ENCODE measurements around the gene UBTD1. TPM values are rescaled to one million over a fixed set of nuclear protein-coding genes. Genes with fewer than 3 reads are reported as not detected.

UBTD1 gene
- total RNA-seq, 6 experiments from 2014 or later: 5.4 to 8.8 (median 7.0) TPM

GRCh38 chr10:97547271-97547600, 48.5 kb downstream of the UBTD1 start:
- no peaks in the 10 kb centered on the region for H3K4me1 ChIP-seq
- ATAC-seq (no peak), DNase-seq (peak in 1 of 3 donors; percentile 27)
- intact Hi-C loops (cut with DNase I): loop anchor here in 1 of 2 donors (10.0 kb wide), 1 partner anchor 82 kb away; no protein-coding TSS in a partner anchor
- H3K9me3 ChIP-seq: no peaks in the 10 kb centered on the region
- no peaks in the 10 kb centered on the region for H3K36me3 ChIP-seq
- no peak overlapping the region for H3K4me3 ChIP-seq
- no peak overlapping the region for H3K27ac ChIP-seq
- no peak for TF ChIP-seq POLR2A (IDR thresholded peaks at IDR 0.05)
- TF ChIP-seq, protein P1, sequence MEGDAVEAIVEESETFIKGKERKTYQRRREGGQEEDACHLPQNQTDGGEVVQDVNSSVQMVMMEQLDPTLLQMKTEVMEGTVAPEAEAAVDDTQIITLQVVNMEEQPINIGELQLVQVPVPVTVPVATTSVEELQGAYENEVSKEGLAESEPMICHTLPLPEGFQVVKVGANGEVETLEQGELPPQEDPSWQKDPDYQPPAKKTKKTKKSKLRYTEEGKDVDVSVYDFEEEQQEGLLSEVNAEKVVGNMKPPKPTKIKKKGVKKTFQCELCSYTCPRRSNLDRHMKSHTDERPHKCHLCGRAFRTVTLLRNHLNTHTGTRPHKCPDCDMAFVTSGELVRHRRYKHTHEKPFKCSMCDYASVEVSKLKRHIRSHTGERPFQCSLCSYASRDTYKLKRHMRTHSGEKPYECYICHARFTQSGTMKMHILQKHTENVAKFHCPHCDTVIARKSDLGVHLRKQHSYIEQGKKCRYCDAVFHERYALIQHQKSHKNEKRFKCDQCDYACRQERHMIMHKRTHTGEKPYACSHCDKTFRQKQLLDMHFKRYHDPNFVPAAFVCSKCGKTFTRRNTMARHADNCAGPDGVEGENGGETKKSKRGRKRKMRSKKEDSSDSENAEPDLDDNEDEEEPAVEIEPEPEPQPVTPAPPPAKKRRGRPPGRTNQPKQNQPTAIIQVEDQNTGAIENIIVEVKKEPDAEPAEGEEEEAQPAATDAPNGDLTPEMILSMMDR (IDR thresholded peaks at IDR 0.05): no peak
- H3K27me3 ChIP-seq: no peaks in the 10 kb centered on the region
- 71% methylated on average over 4 of the region's 4 CpGs for WGBS (ENCODE audit: insufficient coverage, low coverage, low lambda C conversion rate, missing lambda C conversion rate)

DNA sequence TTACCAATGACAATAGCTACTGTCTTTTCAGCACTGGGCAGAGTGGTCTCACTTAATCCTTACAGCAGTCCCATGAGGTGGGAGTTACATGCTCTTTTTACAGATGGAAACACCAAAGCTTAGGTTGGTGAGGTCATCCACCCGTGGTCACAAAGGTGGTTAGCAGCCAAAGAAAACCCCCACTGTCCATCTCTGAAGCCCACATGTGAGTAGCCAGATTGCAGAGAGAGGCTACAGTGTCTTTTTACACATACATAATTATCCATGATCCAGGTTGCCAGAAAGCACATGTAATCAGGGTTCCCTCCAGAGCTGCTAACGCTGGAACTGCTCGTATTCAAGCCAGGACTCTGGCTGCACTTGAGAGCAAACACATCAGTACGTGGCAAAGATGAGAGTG, 49.2 kb downstream of the UBTD1 start:
- no peak overlapping the region for H3K4me3 ChIP-seq
- H3K27ac ChIP-seq: no peak overlapping the region
- no peaks in the 10 kb centered on the region for H3K4me1 ChIP-seq
- no peaks in the 10 kb centered on the region for H3K36me3 ChIP-seq
- no peaks in the 10 kb centered on the region for H3K9me3 ChIP-seq
- 68% methylated on average over 3 of the region's 4 CpGs for WGBS (ENCODE audit: insufficient coverage, low coverage, low lambda C conversion rate, missing lambda C conversion rate)
- TF ChIP-seq, protein P1 (IDR thresholded peaks at IDR 0.05): no peak
- TF ChIP-seq POLR2A (IDR thresholded peaks at IDR 0.05): no peak
- H3K27me3 ChIP-seq: no peaks in the 10 kb centered on the region
- DNase-seq: no peak
- intact Hi-C loops (cut with DNase I): loop anchor here in 1 of 2 donors (10.0 kb wide), 1 partner anchor 83 kb away; no protein-coding TSS in a partner anchor
- ATAC-seq: no peak

DNA sequence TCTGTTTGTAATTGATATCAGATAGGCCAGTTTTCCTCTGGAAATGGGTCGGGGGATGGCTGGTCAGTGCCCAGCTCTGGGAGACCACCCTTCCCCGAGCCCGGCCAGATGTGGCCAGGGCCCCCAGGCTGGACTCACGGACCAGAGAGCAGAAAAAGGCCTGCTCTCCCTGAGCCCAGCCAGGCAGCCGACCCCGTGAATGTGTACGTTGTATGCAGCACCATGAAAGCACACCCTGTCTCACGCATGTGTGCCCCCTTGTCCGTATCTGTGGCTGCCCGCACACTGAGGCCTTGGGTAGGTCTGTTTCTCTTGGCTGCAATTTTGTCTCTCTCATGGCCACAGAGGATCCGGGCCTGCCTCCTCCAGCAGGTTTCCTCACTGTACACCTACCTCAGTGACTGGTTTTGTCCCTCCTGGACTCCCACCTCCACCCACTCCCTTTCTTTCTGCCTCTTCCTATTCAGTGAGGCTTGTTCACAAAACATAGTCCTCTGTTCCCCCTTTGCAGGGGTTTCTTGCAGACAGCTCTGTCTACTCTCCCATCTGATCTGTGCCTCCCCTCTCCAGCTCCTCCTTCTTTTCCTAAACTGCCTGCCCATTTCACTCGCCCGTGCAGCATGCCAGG, 50.2 kb downstream of the UBTD1 start:
- H3K9me3 ChIP-seq: no peaks in the 10 kb centered on the region
- ATAC-seq (no peak), DNase-seq (peak in 1 of 3 donors; percentile 24)
- no peak for TF ChIP-seq POLR2A (IDR thresholded peaks at IDR 0.05)
- TF ChIP-seq, protein P1 (IDR thresholded peaks at IDR 0.05): no peak
- intact Hi-C loops (cut with DNase I): loop anchor here in 1 of 2 donors (10.0 kb wide), 1 partner anchor 84 kb away; no protein-coding TSS in a partner anchor
- no peaks in the 10 kb centered on the region for H3K4me1 ChIP-seq
- whole genome bisulfite sequencing (ENCODE audit: insufficient coverage, low coverage, low lambda C conversion rate, missing lambda C conversion rate): 81% methylated on average over 5 of the region's 13 CpGs
- H3K36me3 ChIP-seq: no peaks in the 10 kb centered on the region
- no peaks in the 10 kb centered on the region for H3K27me3 ChIP-seq
- H3K27ac ChIP-seq: no peak overlapping the region
- H3K4me3 ChIP-seq: no peak overlapping the region

DNA sequence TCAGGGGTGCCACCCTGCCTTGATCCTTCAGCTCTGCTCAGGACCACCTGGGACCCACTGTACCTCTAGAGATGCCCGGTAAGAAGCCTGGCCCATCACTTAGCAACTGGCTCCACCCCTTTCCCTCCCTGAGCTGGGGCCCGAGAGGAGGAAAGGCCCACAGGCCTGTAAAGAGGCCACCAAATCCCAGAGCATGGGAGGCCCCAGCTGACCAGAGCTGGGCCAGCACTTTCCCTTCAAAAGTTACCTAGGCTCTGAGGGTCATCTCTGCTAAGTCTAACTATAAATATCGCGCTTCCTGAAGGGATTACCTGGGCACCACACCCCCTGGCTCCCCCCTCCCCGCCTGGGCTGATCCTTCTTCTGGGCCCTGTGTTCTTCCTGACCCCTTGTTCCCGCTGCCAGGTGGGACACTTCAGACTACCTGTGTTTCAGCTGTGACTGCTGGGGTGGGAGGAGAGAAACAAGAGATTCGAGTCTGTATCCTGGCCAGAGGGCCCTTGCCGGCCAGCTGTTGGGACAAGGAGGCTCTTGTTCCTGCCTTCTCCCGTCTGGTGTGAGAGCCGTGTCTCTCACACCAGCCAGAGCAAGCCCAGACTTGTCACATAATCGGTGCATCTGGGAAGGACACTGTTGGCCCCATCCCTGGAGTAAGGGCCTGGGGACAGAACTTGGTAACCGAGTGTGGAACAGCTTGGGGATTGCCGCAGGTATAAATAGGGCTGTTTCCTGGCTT, 51.0 kb downstream of the UBTD1 start:
- ATAC-seq (no peak), DNase-seq (no peak)
- Histone ChIP-seq H3K27ac (no peak overlapping the region), H3K36me3 (no peaks in the 10 kb centered on the region), H3K27me3 (no peaks in the 10 kb centered on the region), H3K4me1 (no peaks in the 10 kb centered on the region), H3K4me3 (no peak overlapping the region), H3K9me3 (no peaks in the 10 kb centered on the region)
- WGBS (ENCODE audit: insufficient coverage, low coverage, low lambda C conversion rate, missing lambda C conversion rate): 73% methylated on average over 8 of the region's 13 CpGs
- intact Hi-C loops (cut with DNase I): loop anchor here (5.0 to 10.0 kb wide), 2 partner anchors 85 to 87 kb away; no protein-coding TSS in a partner anchor
- TF ChIP-seq POLR2A (IDR thresholded peaks at IDR 0.05): no peak
- TF ChIP-seq, protein P1 (IDR thresholded peaks at IDR 0.05): no peak
